Stimulated activated CD4-positive, alpha-beta T cell treated with anti-CD3 and anti-CD28 coated beads, TNF-alpha, amount 100 ng/mL, for 48 hours (primary cell): ENCODE data around the gene TPGS1.
A peak's percentile ranks its signal among the peaks of the same experiment; 100 is the strongest.

Source experiments
- DNase-seq, 3 donors: peaks; one replicate each; pipeline ENCODE4 v3.0.0-alpha.2; 2020; ENCODE audit warnings: low read depth in 3 of 3

Gene TPGS1

GRCh38 chr19:518598-519231 lies 11.4 kb downstream of the TPGS1 start:
- DNase-seq, result peak in 1 of 3 donors; percentile 46

DNA sequence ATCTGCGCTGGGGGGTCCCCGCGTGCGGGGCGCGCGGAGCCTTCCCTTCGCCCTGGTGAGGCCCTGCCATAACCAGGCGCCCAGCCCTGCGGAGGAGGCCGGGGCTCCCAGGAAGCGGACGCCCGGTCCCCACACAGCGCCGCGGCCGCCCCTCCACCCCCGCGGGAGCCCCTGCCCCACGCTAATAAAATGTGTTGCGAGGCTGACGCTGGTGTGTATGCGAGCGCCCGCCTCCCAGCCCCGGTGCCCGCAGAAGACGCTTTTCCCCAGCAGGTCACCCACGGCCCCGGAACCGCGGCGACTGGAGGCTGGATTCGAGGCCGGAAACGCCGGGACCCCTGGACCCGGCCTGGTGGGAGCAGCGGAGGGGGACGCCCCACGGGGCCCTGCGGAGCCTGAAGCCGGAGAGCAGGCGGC lies 12.2 kb downstream of the TPGS1 start:
- DNase-seq, result no peak

DNA sequence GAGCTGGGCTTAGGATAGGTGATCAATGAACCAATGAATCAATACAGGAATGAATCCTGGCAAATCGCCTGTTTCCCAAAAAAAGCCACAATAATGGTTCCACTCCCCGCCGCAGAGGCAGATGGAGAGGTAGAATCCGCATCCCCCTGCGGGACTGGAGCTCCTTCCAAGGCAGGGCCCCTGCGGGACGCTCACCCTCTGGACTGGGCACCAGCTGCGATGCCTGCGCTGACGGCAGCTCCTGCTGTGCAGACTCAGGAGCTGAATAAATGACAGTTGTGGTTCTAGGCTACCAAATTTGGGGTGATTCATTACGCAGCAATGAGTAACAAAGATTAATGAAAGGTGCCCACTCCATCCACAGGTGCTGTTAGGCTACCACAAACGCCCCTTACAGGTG lies 15.4 kb downstream of the TPGS1 start:
- DNase-seq, result no peak

DNA sequence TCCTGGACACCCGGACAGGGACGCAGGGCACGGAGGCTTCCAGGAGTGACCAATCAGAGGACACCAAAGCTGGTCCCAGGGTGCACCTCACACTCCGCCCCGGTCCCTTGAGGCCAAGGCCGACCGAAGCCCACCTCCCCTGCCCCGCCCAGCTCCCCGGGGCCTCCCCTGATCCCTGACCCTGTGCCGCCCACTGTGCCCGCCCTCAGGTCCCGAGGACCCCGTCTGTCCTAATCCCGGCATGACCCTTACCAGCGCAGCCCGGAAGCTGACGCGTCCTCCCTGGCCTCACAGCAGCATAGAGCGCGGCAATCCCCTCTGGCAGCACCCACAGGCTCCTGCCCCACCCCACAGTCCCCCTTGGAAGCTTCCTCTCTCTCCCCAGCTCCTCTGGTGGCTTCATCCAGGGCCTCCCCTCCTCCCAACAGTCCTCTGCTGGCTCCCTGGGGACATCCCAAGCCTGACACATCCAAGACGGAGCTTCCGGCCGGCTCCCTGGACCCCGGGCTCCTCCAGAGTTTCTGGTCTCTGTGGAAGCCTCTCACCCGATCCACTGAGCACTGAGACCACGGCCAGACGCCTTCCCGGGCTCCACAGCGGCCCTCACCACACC lies 16.9 kb downstream of the TPGS1 start:
- DNase-seq, result no peak

- DNase-seq, result no peak
These were observed 17.7 kb downstream of the TPGS1 start for GRCh38 chr19:525029-525428.

- DNase-seq, result no peak
These were observed 18.6 kb downstream of the TPGS1 start for GRCh38 chr19:525857-526419.

DNA sequence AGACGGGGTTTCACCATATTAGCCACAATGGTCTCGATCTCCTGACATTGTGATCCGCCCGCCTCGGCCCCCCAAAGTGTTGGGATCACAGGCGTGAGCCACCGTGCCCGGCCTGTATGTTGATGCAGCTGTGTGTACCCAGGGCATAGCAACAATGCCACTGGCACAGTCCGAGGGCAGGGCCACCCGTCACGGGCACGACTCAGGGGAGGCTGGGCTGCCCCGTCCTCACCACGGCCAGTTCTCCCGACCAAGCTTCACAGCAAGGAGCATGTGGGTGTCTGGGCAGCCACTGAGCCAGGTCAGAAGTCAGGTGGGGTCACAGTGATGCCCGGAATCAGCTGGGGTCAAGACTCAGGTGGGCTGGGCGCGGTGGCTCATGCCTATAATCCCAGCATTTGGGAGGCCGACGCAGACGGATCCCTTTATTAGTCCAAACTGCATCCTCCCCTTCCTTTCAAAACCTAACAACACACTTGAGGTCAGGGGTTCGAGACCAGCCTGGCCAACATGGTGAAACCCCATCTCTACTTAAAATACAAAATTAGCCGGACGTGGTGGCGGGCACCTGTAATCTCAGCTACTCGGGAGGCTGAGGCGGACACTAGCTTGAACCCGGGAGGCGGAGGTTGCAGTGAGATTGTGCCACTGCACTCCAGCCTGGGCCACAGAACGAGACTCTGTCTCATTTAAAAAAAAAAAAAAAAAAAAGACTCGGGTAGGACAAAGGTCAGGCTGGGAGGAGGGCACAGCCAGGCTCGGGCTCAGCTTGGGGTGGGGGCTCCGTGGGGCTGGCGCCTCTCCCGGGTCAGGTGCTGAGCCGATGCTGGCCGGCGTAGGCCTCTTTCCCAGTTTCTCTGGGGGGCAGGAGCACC lies 23.1 kb downstream of the TPGS1 start:
- DNase-seq, result no peak

GRCh38 chr19:531009-531752 lies 23.9 kb downstream of the TPGS1 start:
- DNase-seq, result peak; percentile 71 to 80 (median 80)

DNA sequence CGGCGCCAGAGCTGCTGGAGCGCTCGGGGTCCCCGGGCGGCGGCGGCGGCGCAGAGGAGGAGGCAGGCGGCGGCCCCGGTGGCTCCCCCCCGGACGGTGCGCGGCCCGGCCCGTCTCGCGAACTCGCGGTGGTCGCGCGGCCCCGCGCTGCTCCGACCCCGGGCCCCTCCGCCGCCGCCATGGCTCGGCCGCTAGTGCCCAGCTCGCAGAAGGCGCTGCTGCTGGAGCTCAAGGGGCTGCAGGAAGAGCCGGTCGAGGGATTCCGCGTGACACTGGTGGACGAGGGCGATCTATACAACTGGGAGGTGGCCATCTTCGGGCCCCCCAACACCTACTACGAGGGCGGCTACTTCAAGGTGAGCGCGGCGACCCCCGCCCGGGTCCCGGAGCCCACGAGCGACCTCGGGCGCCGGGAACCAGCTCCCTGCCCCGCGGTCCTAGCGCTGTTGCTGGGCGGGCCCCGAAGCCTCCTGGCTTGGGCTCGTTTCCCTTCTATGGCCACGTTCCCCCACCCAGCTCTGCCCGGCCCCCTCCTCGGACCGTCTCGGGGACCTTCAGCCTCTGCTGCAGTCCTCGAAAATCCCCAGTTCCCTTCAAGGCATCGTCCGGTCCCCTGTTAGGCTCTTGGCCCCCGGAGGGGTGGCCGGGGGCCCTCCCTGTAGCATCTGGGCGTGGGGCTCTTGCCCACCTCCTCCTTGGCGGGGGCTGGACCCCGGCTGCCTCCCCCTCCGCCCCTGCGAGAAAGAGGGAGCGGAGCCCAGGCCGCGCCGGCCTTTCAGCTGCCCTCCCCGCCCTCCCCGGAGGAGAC lies 24.7 kb downstream of the TPGS1 start, which contains the start of gene CDC34:
Gene CDC34, plus strand, starts transcription at position 8 of the 808 bp plus-strand sequence. Its CDS starts 172 bp downstream, at position 180.
- no peak for DNase-seq

DNA sequence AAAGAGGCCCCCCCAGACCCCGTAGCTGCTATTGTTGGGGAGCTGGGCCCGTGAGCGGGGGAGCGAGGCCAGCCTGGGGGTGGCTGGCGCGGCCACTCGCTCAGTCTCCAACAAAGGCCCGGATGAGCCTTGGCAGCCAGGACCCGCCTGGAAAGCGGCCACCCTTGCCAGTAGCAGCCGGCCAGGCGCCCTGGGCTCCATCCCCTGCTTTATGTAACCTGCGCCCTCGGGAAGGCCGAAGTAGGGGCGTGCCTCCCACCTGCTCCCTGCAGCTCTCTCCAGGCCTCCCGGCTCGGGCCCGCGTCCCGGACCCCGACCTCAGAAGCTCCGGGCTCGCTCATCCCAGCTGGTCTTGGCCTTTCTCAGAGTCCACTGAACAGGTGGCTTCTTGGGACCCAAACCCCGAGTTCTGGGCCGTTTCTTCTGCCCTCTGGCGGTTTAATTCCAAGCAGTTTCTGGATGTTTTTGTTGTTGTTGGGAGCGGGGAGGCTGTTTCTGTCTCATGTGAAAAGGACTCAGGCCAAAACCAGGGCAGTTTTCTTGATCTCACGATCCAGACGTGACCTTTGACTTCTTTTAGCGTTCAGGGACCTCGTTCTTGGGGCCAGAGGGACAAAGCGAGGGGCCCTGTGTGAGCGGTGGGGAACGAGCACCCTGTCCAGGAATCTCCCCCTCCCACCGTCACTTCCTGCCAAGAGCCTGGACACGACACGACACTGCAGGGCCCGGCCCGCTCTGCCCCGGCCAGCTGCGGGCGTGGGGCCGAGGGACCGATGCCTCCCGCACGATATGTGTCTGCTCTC lies 25.5 kb downstream of the TPGS1 start:
- DNase-seq, result peak in 1 of 3 donors; percentile 41

- DNase-seq, result no peak
These were observed 26.2 kb downstream of the TPGS1 start for GRCh38 chr19:533364-534058.

GRCh38 chr19:534088-534487 lies 26.8 kb downstream of the TPGS1 start:
- no peak for DNase-seq

GRCh38 chr19:535017-535835 lies 27.9 kb downstream of the TPGS1 start:
- no peak for DNase-seq

DNA sequence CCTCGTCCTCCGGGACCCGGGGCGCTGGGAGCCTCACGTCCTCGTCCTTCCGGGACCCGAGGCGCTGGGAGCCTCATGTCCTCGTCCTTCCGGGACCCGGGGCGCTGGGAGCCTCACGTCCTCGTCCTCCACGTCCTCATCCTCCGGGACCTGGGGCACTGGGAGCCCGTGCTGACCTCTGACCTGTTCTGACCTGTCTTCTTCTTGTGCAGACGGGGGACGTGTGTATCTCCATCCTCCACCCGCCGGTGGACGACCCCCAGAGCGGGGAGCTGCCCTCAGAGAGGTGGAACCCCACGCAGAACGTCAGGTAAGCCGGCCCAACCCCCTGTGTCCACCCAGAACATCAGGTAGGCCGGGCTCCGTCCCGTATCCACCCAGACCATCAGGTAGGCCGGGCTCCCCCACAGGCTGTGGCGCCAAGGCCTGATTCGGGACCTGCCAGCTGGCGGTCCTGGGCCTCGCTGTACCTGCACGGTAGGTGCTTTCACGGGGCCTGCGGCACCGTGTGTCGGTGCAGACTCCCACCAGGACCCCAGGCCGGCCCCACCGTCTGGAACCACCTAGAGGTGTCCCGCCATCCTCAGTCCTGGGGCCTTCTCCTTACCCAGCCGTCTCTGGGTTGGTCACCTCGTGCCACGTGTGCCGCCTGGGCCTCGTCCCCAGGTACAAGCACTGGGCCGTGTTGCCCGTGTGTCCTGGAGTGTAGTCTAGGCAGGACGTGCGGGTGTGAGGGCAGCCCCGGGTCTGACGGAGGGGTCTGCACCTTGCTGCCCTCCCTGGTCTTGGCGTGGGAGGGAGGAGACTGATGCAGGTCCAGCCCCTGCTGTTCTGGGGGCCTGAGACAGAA lies 29.0 kb downstream of the TPGS1 start:
- DNase-seq, result no peak

GRCh38 chr19:536881-537404 lies 29.6 kb downstream of the TPGS1 start:
- no peak for DNase-seq

- no peak for DNase-seq
These were observed 31.5 kb downstream of the TPGS1 start for GRCh38 chr19:538641-539428.
